ENCODE measurements around the gene AKAP10.

The AKAP10 gene

GRCh38 chr17:19938736-19939135 lies 38.9 kb downstream of the AKAP10 start:
- Histone ChIP-seq H3K9ac (ENCODE audit: low read length) (no peak overlapping the region), H3K36me3 (replicated peaks; ENCODE audit: insufficient read depth, low read length) (peaks cover 7% of the 10 kb centered on the region)

GRCh38 chr17:19937522-19937921 lies 40.1 kb downstream of the AKAP10 start:
- Histone ChIP-seq H3K79me2 (ENCODE audit: low read length) (peaks cover 20% of the 10 kb centered on the region), H3K4me2 (ENCODE audit: low read depth, low read length) (no peak overlapping the region), H4K20me1 (ENCODE audit: insufficient read depth, low read length) (no peaks in the 10 kb centered on the region), H3F3A (ENCODE audit: insufficient read depth, low read length) (no peaks in the 10 kb centered on the region), H3K36me3 (replicated peaks; ENCODE audit: insufficient read depth, low read length) (peaks cover 7% of the 10 kb centered on the region), H3K9ac (ENCODE audit: low read length) (no peak overlapping the region), H3K9me3 (replicated peaks; ENCODE audit: insufficient read depth, low read length) (no peaks in the 10 kb centered on the region), H3K9me2 (replicated peaks; ENCODE audit: insufficient read depth, low read length) (no peaks in the 10 kb centered on the region), H3K27ac (ENCODE audit: low read length) (no peak overlapping the region), H3K4me3 (ENCODE audit: low read length) (no peak overlapping the region), H3K4me1 (ENCODE audit: low read length) (no peaks in the 10 kb centered on the region), H3K27me3 (replicated peaks; ENCODE audit: insufficient read depth, low read length) (no peaks in the 10 kb centered on the region), H2AFZ (ENCODE audit: low read length) (no peak overlapping the region)
- TF ChIP-seq CTCF (IDR thresholded peaks at IDR 0.05; ENCODE audit: low read length): no peak
- TF ChIP-seq EZH2phosphoT487 (IDR thresholded peaks at IDR 0.05; ENCODE audit: low read length): no peak
- no peak for DNase-seq

More at GRCh38 chr17:19938736-19939135, 38.9 kb downstream of the AKAP10 start:
- H4K20me1 ChIP-seq (ENCODE audit: insufficient read depth, low read length): no peaks in the 10 kb centered on the region
- no peak overlapping the region for H3K27ac ChIP-seq (ENCODE audit: low read length)
- H3K9me3 ChIP-seq (replicated peaks; ENCODE audit: insufficient read depth, low read length): no peaks in the 10 kb centered on the region
- no peaks in the 10 kb centered on the region for H3K27me3 ChIP-seq (replicated peaks; ENCODE audit: insufficient read depth, low read length)
- TF ChIP-seq EZH2 (optimal IDR thresholded peaks at IDR 0.05; ENCODE audit: low read depth, low read length) (no peak), EZH2phosphoT487 (IDR thresholded peaks at IDR 0.05; ENCODE audit: low read length) (no peak), CTCF (IDR thresholded peaks at IDR 0.05; ENCODE audit: low read length) (no peak)
- peaks cover 32% of the 10 kb centered on the region for H3K79me2 ChIP-seq (ENCODE audit: low read length)
- no peak overlapping the region for H2AFZ ChIP-seq (ENCODE audit: low read length)
- no peaks in the 10 kb centered on the region for H3K4me1 ChIP-seq (ENCODE audit: low read length)
- no peak overlapping the region for H3K4me3 ChIP-seq (ENCODE audit: low read length)
- H3F3A ChIP-seq (ENCODE audit: insufficient read depth, low read length): no peaks in the 10 kb centered on the region
- H3K4me2 ChIP-seq (ENCODE audit: low read depth, low read length): no peak overlapping the region
- H3K9me2 ChIP-seq (replicated peaks; ENCODE audit: insufficient read depth, low read length): no peaks in the 10 kb centered on the region
- DNase-seq: no peak

- H3K9ac ChIP-seq (ENCODE audit: low read length): no peak overlapping the region
- H3K9me3 ChIP-seq (replicated peaks; ENCODE audit: insufficient read depth, low read length): no peaks in the 10 kb centered on the region
- H3K9me2 ChIP-seq (replicated peaks; ENCODE audit: insufficient read depth, low read length): no peaks in the 10 kb centered on the region
- no peaks in the 10 kb centered on the region for H4K20me1 ChIP-seq (ENCODE audit: insufficient read depth, low read length)
- peaks cover 3% of the 10 kb centered on the region; the same call in 1 of the 2 replicates for H3F3A ChIP-seq (ENCODE audit: insufficient read depth, low read length)
- H3K4me2 ChIP-seq (ENCODE audit: low read depth, low read length): no peak overlapping the region
- H3K27ac ChIP-seq (ENCODE audit: low read length): no peak overlapping the region
- no peaks in the 10 kb centered on the region for H3K4me1 ChIP-seq (ENCODE audit: low read length)
- DNase-seq: no peak
- H3K79me2 ChIP-seq (ENCODE audit: low read length): peaks cover 4% of the 10 kb centered on the region
- H2AFZ ChIP-seq (ENCODE audit: low read length): no peak overlapping the region
- peaks cover 12% of the 10 kb centered on the region for H3K36me3 ChIP-seq (replicated peaks; ENCODE audit: insufficient read depth, low read length)
- H3K4me3 ChIP-seq (ENCODE audit: low read length): no peak overlapping the region
- TF ChIP-seq EZH2 (optimal IDR thresholded peaks at IDR 0.05; ENCODE audit: low read depth, low read length) (no peak), EZH2phosphoT487 (IDR thresholded peaks at IDR 0.05; ENCODE audit: low read length) (no peak), CTCF (IDR thresholded peaks at IDR 0.05; ENCODE audit: low read length) (no peak)
- H3K27me3 ChIP-seq (replicated peaks; ENCODE audit: insufficient read depth, low read length): no peaks in the 10 kb centered on the region
These were observed 42.5 kb downstream of the AKAP10 start for GRCh38 chr17:19935169-19935568.

Data from MM.1S (cell line).